Ovary (tissue), 3 donors: ENCODE results near the gene SERPINF2.

ENCODE experiments used
- CTCF ChIP-seq, 3 donors: fragments of 450-650 bp in 2 of 3; fragments of 200-600 bp in 1 of 3; IDR thresholded peaks; one replicate each; pipeline versions ENCODE4 v1.5.1 to v1.8.0; 2016 to 2022; ENCODE audit warnings: antibody characterized with exemption in 3 of 3, mild to moderate bottlenecking in 1 of 3
- POLR2A ChIP-seq: fragments of 450-650 bp; IDR thresholded peaks from one replicate; pipeline ENCODE4 v1.6.1; 2017; ENCODE audit warnings: antibody characterized with exemption, mild to moderate bottlenecking, moderate library complexity
- donor health status: DM: no; HTN: no; CAD: no.

GRCh38 chr17:1800712-1801111 lies 58.0 kb downstream of the SERPINF2 start:
- TF ChIP-seq CTCF (IDR thresholded peaks at IDR 0.05), result no peak
- TF ChIP-seq POLR2A, result no peak
